GM12874 (cell line): ENCODE results near the gene CHIT1.

Source experiments
- TF ChIP-seq, protein P1 (sequence below): IDR thresholded peaks from 2 replicates; pipeline ENCODE4 v1.5.1; 2011; ENCODE audit warnings: low read depth, mild to moderate bottlenecking, control low read depth, low read length, moderate library complexity; ENCODE audit not compliant: insufficient read depth

Gene CHIT1

GRCh38 chr1:203238535-203238934 is 9.1 kb upstream of the CHIT1 start:
- TF ChIP-seq, protein P1, sequence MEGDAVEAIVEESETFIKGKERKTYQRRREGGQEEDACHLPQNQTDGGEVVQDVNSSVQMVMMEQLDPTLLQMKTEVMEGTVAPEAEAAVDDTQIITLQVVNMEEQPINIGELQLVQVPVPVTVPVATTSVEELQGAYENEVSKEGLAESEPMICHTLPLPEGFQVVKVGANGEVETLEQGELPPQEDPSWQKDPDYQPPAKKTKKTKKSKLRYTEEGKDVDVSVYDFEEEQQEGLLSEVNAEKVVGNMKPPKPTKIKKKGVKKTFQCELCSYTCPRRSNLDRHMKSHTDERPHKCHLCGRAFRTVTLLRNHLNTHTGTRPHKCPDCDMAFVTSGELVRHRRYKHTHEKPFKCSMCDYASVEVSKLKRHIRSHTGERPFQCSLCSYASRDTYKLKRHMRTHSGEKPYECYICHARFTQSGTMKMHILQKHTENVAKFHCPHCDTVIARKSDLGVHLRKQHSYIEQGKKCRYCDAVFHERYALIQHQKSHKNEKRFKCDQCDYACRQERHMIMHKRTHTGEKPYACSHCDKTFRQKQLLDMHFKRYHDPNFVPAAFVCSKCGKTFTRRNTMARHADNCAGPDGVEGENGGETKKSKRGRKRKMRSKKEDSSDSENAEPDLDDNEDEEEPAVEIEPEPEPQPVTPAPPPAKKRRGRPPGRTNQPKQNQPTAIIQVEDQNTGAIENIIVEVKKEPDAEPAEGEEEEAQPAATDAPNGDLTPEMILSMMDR, result no peak

DNA sequence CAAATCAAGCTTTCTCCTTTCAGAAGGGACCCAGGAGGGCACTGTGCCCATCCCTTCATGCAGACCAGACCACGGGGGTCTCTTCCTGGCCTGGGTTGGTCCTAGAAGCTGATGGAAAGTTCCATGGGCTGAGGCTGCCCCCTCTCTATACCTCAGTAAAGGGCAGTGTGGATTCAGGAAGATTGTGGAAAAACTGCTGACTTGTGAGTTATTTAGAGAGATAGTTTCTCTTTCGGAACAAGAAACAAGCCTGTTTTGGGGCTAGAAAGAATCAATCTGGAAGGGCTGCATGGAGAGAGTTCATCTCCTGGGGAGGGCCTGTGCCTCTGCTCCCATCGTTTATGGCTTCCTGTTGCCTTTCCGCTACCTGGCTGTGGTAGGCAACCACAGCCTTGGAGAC is 803 bp downstream of the CHIT1 start:
- TF ChIP-seq, protein P1, result no peak

DNA sequence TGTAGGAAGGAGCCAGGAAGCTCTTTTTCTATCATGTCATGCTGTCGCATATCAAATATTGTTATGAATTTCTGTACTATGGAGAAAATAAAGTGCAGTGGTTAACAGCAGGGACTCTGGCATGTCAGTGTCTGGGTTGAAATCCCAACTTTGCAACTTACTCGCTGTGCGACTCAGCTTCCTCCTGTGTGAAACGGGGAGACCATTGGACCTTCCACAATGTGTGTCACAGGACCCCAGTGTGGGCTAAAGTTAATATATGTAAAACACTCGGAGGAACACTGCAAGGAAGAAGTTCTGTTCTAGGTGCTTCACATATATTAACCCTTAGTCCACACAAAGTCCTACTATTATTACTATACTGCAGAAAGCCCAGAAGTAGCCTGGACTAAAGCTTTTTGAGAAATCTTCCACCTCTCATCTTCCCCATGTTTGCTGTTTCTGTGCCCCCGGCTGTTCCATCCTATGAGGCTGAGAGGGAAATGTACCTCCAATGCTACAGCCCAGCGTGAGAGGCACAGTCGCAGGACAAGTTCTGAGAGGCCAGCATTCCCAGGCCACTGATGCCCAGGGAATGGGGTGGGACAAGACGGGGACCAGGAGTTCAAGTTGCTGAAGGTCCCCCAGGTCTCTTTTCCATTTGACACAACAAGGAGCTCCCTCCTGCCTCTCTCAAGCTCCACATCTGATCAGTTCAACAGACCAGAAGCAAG is 1.9 kb downstream of the CHIT1 start:
- TF ChIP-seq, protein P1, result no peak

- TF ChIP-seq, protein P1, result no peak
These were observed 4.4 kb downstream of the CHIT1 start for GRCh38 chr1:203225071-203225470.

DNA sequence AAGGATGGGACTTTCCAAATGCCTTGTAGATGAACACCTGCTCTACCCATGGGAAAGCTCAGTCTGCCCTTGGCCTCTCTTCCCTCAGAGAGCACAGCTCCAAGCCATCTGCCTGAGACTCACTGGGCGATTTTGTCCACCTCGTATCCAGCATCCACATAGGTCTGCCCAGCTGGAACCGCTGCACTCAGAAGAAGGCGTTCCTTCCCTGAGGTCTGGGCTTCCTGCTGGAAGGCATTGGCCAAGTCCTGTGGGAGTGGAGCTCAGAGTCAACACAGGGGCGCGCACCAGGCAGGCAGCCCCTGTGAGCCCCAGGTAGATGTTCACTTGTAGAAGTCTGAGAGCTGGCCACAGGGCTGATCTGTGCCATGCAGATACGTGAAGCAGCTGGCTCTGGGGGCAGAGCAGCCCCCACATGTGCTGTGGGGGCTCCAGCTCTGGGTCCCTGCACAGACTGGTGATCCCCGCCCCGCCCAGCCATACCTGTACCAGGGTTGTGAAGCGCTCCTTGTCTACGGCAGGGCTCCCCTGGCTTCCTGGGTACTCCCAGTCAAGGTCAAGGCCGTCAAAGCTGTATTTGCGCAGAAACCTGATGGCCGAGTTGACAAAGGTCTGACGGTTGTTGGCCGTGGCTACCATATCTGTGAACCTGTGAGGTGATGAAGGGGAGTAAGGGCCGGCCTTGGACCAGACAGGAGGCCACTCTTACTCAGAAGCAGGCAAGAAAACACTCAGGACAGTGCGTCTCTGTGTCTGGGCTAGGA is 6.3 kb downstream of the CHIT1 start:
- TF ChIP-seq, protein P1, result no peak

DNA sequence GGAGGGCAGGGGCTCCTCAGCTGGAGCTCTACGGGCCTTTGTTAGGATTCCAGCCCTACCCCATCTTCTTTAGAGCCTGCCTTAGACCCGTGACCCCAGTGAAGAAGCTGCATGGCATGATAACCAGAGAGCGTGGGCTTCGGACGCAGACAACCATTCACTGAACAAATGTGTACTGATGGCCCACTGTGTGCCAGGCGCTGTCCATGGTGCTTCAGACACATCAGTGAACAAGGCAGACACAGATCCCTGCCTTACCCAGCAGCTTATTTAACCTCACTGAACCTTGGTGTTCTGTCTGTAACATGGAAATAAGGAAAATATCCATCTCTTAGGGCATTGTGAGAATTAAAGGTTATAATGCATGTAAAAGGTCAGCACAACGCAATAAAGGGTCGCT is 9.5 kb downstream of the CHIT1 start:
- TF ChIP-seq, protein P1, result no peak

DNA sequence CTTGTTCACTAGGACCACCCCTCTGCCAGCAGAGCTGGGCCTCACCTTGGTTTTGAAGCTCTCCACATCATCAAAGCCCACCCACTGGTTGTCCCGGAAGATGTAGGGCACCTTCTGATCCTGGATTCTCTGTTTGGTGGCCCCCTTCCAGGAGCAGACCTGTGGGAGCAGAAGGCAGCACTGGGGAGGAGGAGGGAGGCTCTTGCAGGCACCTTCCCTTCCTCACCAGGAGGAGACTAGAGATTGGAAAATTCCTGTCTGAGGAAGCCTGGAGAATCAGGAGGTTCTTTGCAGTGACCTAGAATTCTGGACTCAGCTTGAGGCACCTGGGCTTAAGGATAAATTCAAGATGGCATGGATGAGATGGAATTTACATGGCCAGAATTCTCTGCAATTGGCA is 10.3 kb downstream of the CHIT1 start:
- TF ChIP-seq, protein P1, result no peak
